Measurements from ENCODE around the gene TPD52L1. TPM values are rescaled to one million over a fixed set of nuclear protein-coding genes. Genes with fewer than 3 reads are reported as not detected.

TPD52L1 gene
- total and polyA plus RNA-seq, 2 of the 13 experiments (the other 11 are each of a cell fraction or from before 2014, with no cell fraction given), result 0.49 to 0.53 TPM

DNA sequence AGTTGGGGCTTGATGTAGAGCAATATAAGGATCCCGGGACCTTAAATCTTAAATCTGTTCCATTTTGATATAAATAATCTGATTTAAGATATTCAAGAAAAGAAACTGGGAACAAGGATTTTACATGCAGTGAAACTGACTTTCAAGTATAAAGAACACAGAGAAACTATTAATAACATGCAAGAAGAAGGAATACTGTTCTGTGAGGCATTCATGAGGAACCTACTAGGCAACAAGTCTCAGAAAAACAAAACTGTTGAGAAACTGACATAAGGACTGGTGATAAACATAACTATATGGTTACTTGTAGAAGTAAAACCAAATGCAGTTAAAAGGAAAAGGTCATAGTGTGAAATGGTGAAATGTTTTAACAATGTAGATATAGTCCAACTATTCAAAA lies 132.4 kb downstream of the TPD52L1 start:
- DNase-seq (ENCODE audit: low spot score), result no peak
- Histone ChIP-seq H3K4me1 (ENCODE audit: insufficient read depth, low read length) (no peaks in the 10 kb centered on the region), H4K20me1 (ENCODE audit: insufficient read depth, low read length) (no peaks in the 10 kb centered on the region; the same call in 1 of the 2 replicates), H3K27ac (ENCODE audit: extremely low read length, insufficient read depth, low read length) (no peak overlapping the region), H3K4me2 (ENCODE audit: low read depth, low read length) (no peak overlapping the region), H3K9ac (ENCODE audit: insufficient read depth, low read depth, low read length) (no peak overlapping the region), H2AFZ (ENCODE audit: low read length) (no peak overlapping the region), H3K27me3 (ENCODE audit: control insufficient read depth in 1 of 2, insufficient read depth in 2 of 2, low read length in 2 of 2) (no peaks in the 10 kb centered on the region), H3K79me2 (ENCODE audit: insufficient read depth, low read length) (no peaks in the 10 kb centered on the region), H3K9me3 (ENCODE audit: low read length) (peaks cover 10% of the 10 kb centered on the region; the same call in 1 of the 2 replicates), H3K4me3 (replicated peaks in 1 of 3; ENCODE audit: insufficient read depth in 1 of 3, low read depth in 2 of 3, low read length in 3 of 3) (no peak overlapping the region), H3K36me3 (replicated peaks in 1 of 2; ENCODE audit: control insufficient read depth in 1 of 2, insufficient read depth in 2 of 2, low read length in 2 of 2) (peaks cover 2 to 16% of the 10 kb centered on the region in 2 experiments; a peak in 2 of 5 replicates)
- no peak for TF ChIP-seq PHF20 (CRISPR knock-in tag; IDR thresholded peaks at IDR 0.05)
- TF ChIP-seq STAT5B (CRISPR knock-in tag; IDR thresholded peaks at IDR 0.05), result no peak
- TF ChIP-seq KDM5B (CRISPR knock-in tag; IDR thresholded peaks at IDR 0.05; ENCODE audit: borderline replicate concordance), result no peak
- TF ChIP-seq, protein P1, sequence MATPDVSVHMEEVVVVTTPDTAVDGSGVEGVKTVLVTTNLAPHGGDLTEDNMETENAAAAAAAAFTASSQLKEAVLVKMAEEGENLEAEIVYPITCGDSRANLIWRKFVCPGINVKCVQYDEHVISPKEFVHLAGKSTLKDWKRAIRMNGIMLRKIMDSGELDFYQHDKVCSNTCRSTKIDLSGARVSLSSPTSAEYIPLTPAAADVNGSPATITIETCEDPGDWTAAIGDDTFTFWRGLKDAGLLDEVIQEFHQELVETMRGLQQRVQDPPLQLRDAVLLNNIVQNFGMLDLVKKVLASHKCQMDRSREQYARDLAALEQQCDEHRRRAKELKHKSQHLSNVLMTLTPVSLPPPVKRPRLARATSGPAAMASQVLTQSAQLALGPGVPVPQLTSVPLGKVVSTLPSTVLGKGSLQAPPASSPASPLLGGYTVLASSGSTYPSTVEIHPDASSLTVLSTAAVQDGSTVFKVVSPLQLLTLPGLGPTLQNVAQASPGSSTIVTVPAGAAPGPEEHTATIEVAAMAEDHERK (CRISPR knock-in tag; IDR thresholded peaks at IDR 0.05; ENCODE audit: low read depth), result no peak
- no peak for TF ChIP-seq ZSCAN30 (CRISPR knock-in tag; IDR thresholded peaks at IDR 0.05)
- no peak for TF ChIP-seq MIER3 (CRISPR knock-in tag; IDR thresholded peaks at IDR 0.05; ENCODE audit: borderline replicate concordance)
- TF ChIP-seq KDM4B (CRISPR knock-in tag; IDR thresholded peaks at IDR 0.05), result no peak
- TF ChIP-seq DNMT1 (CRISPR knock-in tag; IDR thresholded peaks at IDR 0.05), result no peak
- no peak for TF ChIP-seq RBM22 (optimal IDR thresholded peaks at IDR 0.05; ENCODE audit: low read length)
- TF ChIP-seq ZFY (CRISPR knock-in tag; IDR thresholded peaks at IDR 0.05), result no peak
- TF ChIP-seq HNRNPLL (IDR thresholded peaks at IDR 0.05; ENCODE audit: low read depth, low read length, poor library complexity, severe bottlenecking), result no peak
- ChIA-PET POLR2A (no interaction called here), CTCF (ENCODE audit: low intra/inter-chr PET ratio, low total read pairs) (no interaction called here)
- in situ Hi-C loops (cut with HindIII; ENCODE audit: extremely low pct_ligation_motif_present, low pct_unique_long_range_greater_than_20kb) (no loop called here), intact Hi-C loops (cut with micrococcal nuclease; ENCODE audit: unreplicated experiment) (no loop called here)
- no peak for FAIRE-seq
- no TSS peak for BruUV-seq (replicated peaks)
- 95% methylated on average over 1 of the region's 1 CpG for WGBS (ENCODE audit: low lambda C conversion rate)
- ATAC-seq, result no peak
